Smooth muscle cell (in vitro differentiated cells): ENCODE data around the gene FAM200C. TPM values are rescaled to one million over a fixed set of nuclear protein-coding genes. Genes with fewer than 3 reads are reported as not detected.

Experiments used
- DNase-seq: peaks from one replicate; lab custom pipeline; 2025; ENCODE audit not compliant: unreplicated experiment; lab: John Stamatoyannopoulos, UW
- H2AFZ ChIP-seq: fragments of 200-600 bp; sonication (generic); 2 replicates; pipeline ENCODE4 v1.6.0; 2016; ENCODE audit warnings: antibody characterized with exemption, low read depth, mild to moderate bottlenecking
- H3F3A ChIP-seq: fragments of 200-600 bp; sonication (generic); 2 replicates; pipeline ENCODE4 v1.6.0; 2017; ENCODE audit warnings: antibody characterized with exemption, low read depth
- H3K27ac ChIP-seq: fragments of 200-600 bp; sonication (generic); 2 replicates; pipeline ENCODE4 v1.5.1; 2016; ENCODE audit warnings: low read depth, mild to moderate bottlenecking
- H3K27me3 ChIP-seq: fragments of 200-600 bp; sonication (generic); 2 replicates; pipeline ENCODE4 v1.6.1; 2016; ENCODE audit warnings: low read depth, mild to moderate bottlenecking
- H3K36me3 ChIP-seq: fragments of 200-600 bp; sonication (generic); 2 replicates; pipeline ENCODE4 v1.5.1; 2016; ENCODE audit warnings: low read depth
- H3K4me1 ChIP-seq: fragments of 200-600 bp; sonication (generic); 2 replicates; pipeline ENCODE4 v1.5.1; 2016; ENCODE audit warnings: low read depth
- H3K4me2 ChIP-seq: fragments of 200-600 bp; sonication (generic); 2 replicates; pipeline ENCODE4 v1.6.0; 2016; ENCODE audit warnings: mild to moderate bottlenecking
- H3K4me3 ChIP-seq: fragments of 200-600 bp; sonication (generic); 2 replicates; pipeline ENCODE4 v1.5.1; 2016; ENCODE audit warnings: mild to moderate bottlenecking
- H3K79me2 ChIP-seq: fragments of 200-600 bp; sonication (generic); 2 replicates; pipeline ENCODE4 v1.6.0; 2016; ENCODE audit warnings: low read depth, mild to moderate bottlenecking
- H3K9ac ChIP-seq: fragments of 200-600 bp; sonication (generic); 2 replicates; pipeline ENCODE4 v1.6.0; 2016; ENCODE audit warnings: low read depth
- H3K9me3 ChIP-seq: fragments of 200-600 bp; sonication (generic); replicated peaks from 2 replicates; pipeline ENCODE4 v1.5.1; 2016; ENCODE audit warnings: low read depth
- H4K20me1 ChIP-seq: fragments of 200-600 bp; sonication (generic); 2 replicates; pipeline ENCODE4 v1.6.0; 2016; ENCODE audit warnings: low read depth
- whole genome bisulfite sequencing: methylation state at CpG from one replicate; pipeline ENCODE4 v1.1.7; 2016; ENCODE audit warnings: low lambda C conversion rate; 5-methylcytosine and 5-hydroxymethylcytosine counted together
- polyA plus RNA-seq: library from polyadenylated mRNA; unstranded; fragments of >200 nt; fragmentation: Nextera tagmentation; extraction: Ambion mirVana; gene quantifications from 2 replicates; pipeline ENCODE4 v1.2.1, GENCODE V29; 2016
- total RNA-seq: library from RNA; depleted of rRNA; stranded (reverse); fragments of >200 nt; gene quantifications from 2 replicates; pipeline ENCODE4 v1.2.3, GENCODE V29; 2014
- TF ChIP-seq, protein P1 (sequence below): fragments of 200-600 bp; sonication (generic); IDR thresholded peaks from 2 replicates; pipeline ENCODE4 v1.5.1; 2017; ENCODE audit warnings: borderline replicate concordance, mild to moderate bottlenecking, antibody characterized with exemption; ENCODE audit not compliant: insufficient read depth, poor library complexity, severe bottlenecking

FAM200C gene
- total and polyA plus RNA-seq, 2 experiments from 2014 or later = 1.5 to 1.8 TPM

DNA sequence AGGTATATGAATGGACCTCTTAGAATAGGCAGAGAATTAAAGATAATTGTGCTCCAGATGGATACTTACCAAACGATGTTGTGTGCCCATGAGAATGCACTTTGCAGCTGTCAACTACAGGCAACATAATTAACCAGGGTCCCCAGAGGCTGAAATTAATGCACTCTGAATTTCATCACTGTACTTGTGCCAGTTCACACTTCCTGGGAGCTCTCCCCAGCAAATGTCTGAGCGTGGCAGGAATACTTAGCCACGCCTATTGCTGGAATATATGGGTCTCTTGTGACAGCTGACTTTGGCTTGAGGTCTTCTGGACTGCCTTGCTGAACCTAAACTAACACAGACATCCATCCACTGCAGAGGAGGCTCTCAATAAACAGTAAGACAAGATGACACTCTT lies 17.5 kb downstream of the FAM200C start:
- H3K4me2 ChIP-seq = no peak overlapping the region
- no peaks in the 10 kb centered on the region for H3K79me2 ChIP-seq
- no peak overlapping the region for H3K27ac ChIP-seq
- DNase-seq = no peak
- H3K4me1 ChIP-seq = no peaks in the 10 kb centered on the region
- H3K9me3 ChIP-seq = peaks cover 3% of the 10 kb centered on the region
- TF ChIP-seq, protein P1, sequence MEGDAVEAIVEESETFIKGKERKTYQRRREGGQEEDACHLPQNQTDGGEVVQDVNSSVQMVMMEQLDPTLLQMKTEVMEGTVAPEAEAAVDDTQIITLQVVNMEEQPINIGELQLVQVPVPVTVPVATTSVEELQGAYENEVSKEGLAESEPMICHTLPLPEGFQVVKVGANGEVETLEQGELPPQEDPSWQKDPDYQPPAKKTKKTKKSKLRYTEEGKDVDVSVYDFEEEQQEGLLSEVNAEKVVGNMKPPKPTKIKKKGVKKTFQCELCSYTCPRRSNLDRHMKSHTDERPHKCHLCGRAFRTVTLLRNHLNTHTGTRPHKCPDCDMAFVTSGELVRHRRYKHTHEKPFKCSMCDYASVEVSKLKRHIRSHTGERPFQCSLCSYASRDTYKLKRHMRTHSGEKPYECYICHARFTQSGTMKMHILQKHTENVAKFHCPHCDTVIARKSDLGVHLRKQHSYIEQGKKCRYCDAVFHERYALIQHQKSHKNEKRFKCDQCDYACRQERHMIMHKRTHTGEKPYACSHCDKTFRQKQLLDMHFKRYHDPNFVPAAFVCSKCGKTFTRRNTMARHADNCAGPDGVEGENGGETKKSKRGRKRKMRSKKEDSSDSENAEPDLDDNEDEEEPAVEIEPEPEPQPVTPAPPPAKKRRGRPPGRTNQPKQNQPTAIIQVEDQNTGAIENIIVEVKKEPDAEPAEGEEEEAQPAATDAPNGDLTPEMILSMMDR = no peak
- no peaks in the 10 kb centered on the region for H3F3A ChIP-seq
- 83% methylated on average over 3 of the region's 3 CpGs for WGBS
- H4K20me1 ChIP-seq = no peaks in the 10 kb centered on the region
- no peaks in the 10 kb centered on the region for H3K27me3 ChIP-seq
- H3K36me3 ChIP-seq = no peaks in the 10 kb centered on the region
- no peak overlapping the region for H3K4me3 ChIP-seq
- no peak overlapping the region for H2AFZ ChIP-seq
- H3K9ac ChIP-seq = no peak overlapping the region

DNA sequence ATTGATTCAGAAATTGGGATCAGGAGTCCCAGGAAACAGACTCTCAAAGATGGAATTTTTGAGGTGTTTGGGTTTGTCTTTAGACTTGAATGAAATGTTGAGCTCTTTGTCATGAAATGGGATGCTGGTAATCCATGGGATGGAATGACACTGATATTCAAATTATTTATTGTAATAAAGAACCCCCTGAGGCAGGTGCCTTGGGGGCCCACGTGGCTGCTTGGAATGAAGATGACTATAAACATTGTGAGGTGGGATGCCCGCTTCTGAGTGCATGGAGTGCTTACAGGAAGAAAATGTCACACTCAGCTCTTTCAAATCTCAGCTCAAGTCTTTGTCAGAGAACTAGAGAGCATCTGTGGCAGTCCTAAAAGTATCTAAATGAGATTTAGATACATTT lies 19.8 kb downstream of the FAM200C start:
- no peaks in the 10 kb centered on the region for H3F3A ChIP-seq
- 65% methylated on average over 2 of the region's 2 CpGs for WGBS
- no peaks in the 10 kb centered on the region for H3K36me3 ChIP-seq
- no peak overlapping the region for H3K4me3 ChIP-seq
- no peaks in the 10 kb centered on the region for H3K9me3 ChIP-seq
- TF ChIP-seq, protein P1 = no peak
- no peak overlapping the region for H3K27ac ChIP-seq
- no peaks in the 10 kb centered on the region for H4K20me1 ChIP-seq
- no peaks in the 10 kb centered on the region for H3K4me1 ChIP-seq
- H2AFZ ChIP-seq = no peak overlapping the region
- DNase-seq = no peak
- H3K4me2 ChIP-seq = no peak overlapping the region
- H3K27me3 ChIP-seq = peaks cover 11% of the 10 kb centered on the region
- no peak overlapping the region for H3K9ac ChIP-seq
- no peaks in the 10 kb centered on the region for H3K79me2 ChIP-seq

- no peak for DNase-seq
Observed at GRCh38 chr5:160379511-160379910, 20.3 kb downstream of the FAM200C start.

DNA sequence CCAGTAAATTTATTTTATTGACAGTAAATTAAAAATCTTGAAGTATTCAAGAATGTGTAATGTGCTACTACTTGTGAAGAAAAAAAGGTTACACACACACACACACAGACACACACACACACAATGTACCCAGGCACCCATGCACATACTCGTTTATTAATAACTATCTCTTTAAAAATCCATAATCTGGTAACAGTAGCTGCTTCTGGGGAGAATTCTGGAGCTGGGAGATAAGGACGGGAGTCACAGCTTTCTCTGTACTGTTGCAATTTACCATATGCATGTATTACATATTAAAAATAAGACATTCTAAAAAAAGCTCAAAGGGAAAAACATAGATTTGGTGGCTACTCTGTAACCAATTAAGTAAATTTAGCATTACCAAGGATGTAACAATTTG lies 21.5 kb downstream of the FAM200C start:
- TF ChIP-seq, protein P1 = no peak
- WGBS = 57% methylated on average over 2 of the region's 2 CpGs
- peaks cover 24% of the 10 kb centered on the region for H3K27me3 ChIP-seq

More at GRCh38 chr5:160379511-160379910, 20.3 kb downstream of the FAM200C start:
- no peaks in the 10 kb centered on the region for H3K79me2 ChIP-seq
- H3K27ac ChIP-seq = no peak overlapping the region
- peaks cover 17% of the 10 kb centered on the region for H3K27me3 ChIP-seq
- TF ChIP-seq, protein P1 = no peak
- H3K4me1 ChIP-seq = no peaks in the 10 kb centered on the region
- H3K9me3 ChIP-seq = no peaks in the 10 kb centered on the region
- no peaks in the 10 kb centered on the region for H4K20me1 ChIP-seq
- H3K36me3 ChIP-seq = no peaks in the 10 kb centered on the region
- H3K4me2 ChIP-seq = no peak overlapping the region
- no peak overlapping the region for H3K9ac ChIP-seq
- H3F3A ChIP-seq = no peaks in the 10 kb centered on the region
- WGBS = 73% methylated on average over 4 of the region's 4 CpGs
- no peak overlapping the region for H3K4me3 ChIP-seq
- H2AFZ ChIP-seq = no peak overlapping the region

More for the DNA sequence above, 21.5 kb downstream of the FAM200C start:
- Histone ChIP-seq H3K79me2 (no peaks in the 10 kb centered on the region), H3F3A (no peaks in the 10 kb centered on the region), H2AFZ (no peak overlapping the region), H3K36me3 (no peaks in the 10 kb centered on the region), H3K9ac (no peak overlapping the region), H4K20me1 (no peaks in the 10 kb centered on the region), H3K9me3 (no peaks in the 10 kb centered on the region), H3K4me1 (no peaks in the 10 kb centered on the region), H3K4me3 (no peak overlapping the region), H3K27ac (no peak overlapping the region), H3K4me2 (no peak overlapping the region)
- no peak for DNase-seq
